Stomach smooth muscle (tissue), 2 donors: ENCODE results near the gene HOGA1.
A peak's percentile ranks its signal among the peaks of the same experiment; 100 is the strongest.

Experiments used
- H3K27ac ChIP-seq: one replicate; pipeline ENCODE4 v1.7.0; 2013; ENCODE audit warnings: mild to moderate bottlenecking, low read length, inconsistent platforms
- H3K27me3 ChIP-seq, 2 donors: one replicate each; pipeline ENCODE4 v1.7.0; 2013; ENCODE audit warnings: low read length in 2 of 2; ENCODE audit not compliant: insufficient read depth in 2 of 2, control insufficient read depth in 1 of 2
- H3K36me3 ChIP-seq, 2 donors: one replicate each; pipeline ENCODE4 v1.7.0; 2013; ENCODE audit warnings: low read length in 2 of 2; ENCODE audit not compliant: control insufficient read depth in 2 of 2, insufficient read depth in 2 of 2
- H3K4me1 ChIP-seq: one replicate; pipeline ENCODE4 v1.7.0; 2013; ENCODE audit warnings: low read length; ENCODE audit not compliant: control insufficient read depth, insufficient read depth
- H3K4me3 ChIP-seq, 2 donors: one replicate each; pipeline ENCODE4 v1.7.0; 2013; ENCODE audit warnings: low read length in 2 of 2
- H3K9ac ChIP-seq, 2 donors: one replicate each; pipeline ENCODE4 v1.7.0; 2013; ENCODE audit warnings: low read length in 2 of 2, mild to moderate bottlenecking in 1 of 2
- H3K9me3 ChIP-seq, 2 donors: one replicate each; pipeline ENCODE4 v1.7.0; 2013; ENCODE audit warnings: low read length in 2 of 2; ENCODE audit not compliant: control insufficient read depth in 2 of 2
- donor health status: healthy.
- donor health status: Pancreatic carcinoma.

HOGA1 gene

DNA sequence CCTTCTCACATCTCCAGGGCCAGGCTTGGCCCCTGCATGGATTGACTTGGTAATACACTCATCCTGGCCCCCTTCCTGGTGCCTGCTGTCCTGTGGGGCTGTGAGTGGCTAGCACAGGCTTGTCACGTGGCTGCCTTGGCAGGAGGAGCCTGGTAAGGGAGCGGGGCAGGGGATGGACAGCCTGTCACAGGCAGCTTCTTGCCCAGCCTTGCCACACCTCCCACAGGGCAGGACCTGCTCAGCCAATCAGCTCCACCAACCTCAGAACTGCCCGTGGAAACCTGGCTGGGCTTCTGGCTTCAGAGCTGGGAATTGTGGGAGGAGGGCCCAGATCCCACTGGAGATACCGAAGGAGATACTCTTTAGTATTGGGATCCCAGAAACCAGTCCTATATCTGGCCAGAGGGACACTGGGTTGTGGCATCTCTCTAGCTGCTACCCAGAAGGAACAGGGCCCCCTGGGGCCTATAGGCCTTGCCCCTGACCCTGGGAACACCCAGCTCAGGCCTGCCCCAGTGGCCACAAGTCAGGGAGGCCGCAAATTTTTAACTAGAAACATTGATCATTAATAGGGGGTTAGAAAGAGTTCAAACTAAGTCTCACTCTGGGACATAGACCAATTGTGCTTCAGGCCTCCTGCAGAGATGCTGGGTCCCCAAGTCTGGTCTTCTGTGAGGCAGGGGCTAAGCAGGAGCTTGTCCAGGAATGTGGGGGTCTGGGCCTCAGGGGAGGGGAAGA, at the start of gene HOGA1:
Gene HOGA1, plus strand, starts transcription at position 330 of the 738 bp plus-strand sequence. Its CDS starts 315 bp downstream, at position 645.
- Histone ChIP-seq H3K27me3 (no peaks in the 10 kb centered on the region), H3K4me3 (no peak within 1 kb of the TSS), H3K36me3 (no peaks in the 10 kb centered on the region), H3K4me1 (no peaks in the 10 kb centered on the region), H3K27ac (no peak within 1 kb of the TSS), H3K9ac (no peak within 1 kb of the TSS), H3K9me3 (no peaks in the 10 kb centered on the region)

DNA sequence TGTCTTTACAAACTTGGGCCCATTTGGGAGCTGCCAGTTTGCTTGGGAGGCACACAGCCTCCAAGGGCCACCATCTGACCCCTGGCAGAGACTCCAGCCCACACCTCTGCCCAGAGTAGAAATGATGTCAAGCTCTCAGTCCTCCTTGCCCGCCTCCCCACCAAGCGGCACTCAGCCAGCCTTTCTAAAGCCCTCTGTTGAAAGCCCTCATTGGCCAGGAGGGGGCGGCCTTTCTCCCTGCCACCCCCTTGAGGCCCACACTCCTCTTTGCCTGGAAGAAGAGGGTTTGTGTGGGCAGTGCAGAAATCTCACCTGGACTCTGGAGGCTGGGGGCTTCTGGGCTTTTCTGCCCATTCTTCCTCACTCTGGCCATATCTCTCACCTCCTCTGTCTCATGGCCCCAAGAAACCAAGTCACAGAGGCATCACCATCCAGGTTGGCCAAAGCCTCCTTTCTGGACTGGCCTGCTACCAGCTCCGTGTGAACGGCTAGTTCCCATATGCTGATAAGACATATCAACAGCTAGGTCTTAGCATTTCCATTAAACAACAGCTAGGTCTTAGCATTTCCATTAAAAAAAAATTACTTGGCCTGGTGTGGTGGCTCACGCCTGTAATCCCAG, 49.3 kb upstream of the HOGA1 start:
- no peaks in the 10 kb centered on the region for H3K27me3 ChIP-seq
- no peaks in the 10 kb centered on the region for H3K36me3 ChIP-seq
- H3K4me1 ChIP-seq, result no peaks in the 10 kb centered on the region
- no peak overlapping the region for H3K27ac ChIP-seq
- no peak overlapping the region for H3K9ac ChIP-seq
- H3K9me3 ChIP-seq, result no peaks in the 10 kb centered on the region
- H3K4me3 ChIP-seq, result no peak overlapping the region

DNA sequence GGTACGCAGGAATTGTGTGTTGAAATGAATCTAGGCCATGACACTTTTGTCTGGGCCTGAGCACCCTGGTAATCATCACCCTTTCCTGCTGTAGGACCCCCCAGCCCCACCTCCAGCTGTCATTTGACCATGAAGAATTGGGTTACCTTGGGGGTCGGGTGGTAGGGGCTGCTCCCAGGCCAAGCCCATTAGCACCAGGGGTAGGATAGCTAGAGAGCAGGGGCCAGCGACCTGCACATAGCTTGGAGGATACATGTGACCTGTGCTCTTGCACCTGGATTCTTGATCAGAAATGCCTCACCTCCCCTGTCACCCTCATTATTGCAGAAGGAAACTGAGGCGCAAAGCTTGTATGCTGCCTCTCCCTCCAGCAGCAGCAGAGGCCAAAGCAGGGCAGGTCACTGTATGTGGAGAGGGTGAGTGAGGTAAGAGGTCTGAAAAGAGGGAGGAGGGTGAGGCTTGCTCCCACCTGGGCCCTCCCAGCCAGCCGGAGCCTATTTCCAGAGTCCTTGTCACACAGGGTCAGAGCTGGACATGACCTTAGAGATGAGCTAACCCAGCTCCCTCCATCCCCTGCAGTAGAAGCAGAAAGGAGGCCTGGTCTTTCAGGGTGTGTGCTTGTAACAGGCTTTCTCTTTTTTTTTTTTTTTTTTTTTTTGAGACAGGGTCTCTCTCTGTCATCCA, 46.9 kb upstream of the HOGA1 start:
- H3K4me1 ChIP-seq, result peaks cover 5% of the 10 kb centered on the region
- H3K27me3 ChIP-seq, result no peaks in the 10 kb centered on the region
- no peak overlapping the region for H3K27ac ChIP-seq
- H3K9ac ChIP-seq, result no peak overlapping the region
- no peaks in the 10 kb centered on the region for H3K36me3 ChIP-seq
- no peaks in the 10 kb centered on the region for H3K9me3 ChIP-seq
- H3K4me3 ChIP-seq, result no peak overlapping the region

DNA sequence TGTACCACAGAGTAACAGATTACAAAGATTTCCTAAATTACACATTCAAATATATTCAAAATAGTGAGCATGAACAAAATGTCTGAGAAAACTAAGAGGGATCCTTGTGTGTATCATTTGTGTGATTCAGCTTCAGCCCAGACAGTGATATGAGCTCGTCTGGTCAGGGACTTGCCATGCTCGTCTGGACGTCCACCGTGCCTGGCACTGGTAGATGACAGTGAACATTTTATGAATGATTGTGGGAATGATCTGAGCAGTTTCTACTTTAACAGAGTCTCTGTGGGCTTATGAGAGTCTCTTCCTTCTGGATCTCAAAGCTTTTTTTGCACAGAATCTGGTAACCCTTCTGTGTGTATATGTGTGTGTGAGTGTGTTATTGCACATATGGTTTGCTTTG, 45.8 kb upstream of the HOGA1 start:
- Histone ChIP-seq H3K4me1 (peaks cover 16% of the 10 kb centered on the region), H3K9me3 (no peaks in the 10 kb centered on the region), H3K9ac (no peak overlapping the region), H3K36me3 (no peaks in the 10 kb centered on the region), H3K27ac (no peak overlapping the region), H3K27me3 (no peaks in the 10 kb centered on the region), H3K4me3 (no peak overlapping the region)

DNA sequence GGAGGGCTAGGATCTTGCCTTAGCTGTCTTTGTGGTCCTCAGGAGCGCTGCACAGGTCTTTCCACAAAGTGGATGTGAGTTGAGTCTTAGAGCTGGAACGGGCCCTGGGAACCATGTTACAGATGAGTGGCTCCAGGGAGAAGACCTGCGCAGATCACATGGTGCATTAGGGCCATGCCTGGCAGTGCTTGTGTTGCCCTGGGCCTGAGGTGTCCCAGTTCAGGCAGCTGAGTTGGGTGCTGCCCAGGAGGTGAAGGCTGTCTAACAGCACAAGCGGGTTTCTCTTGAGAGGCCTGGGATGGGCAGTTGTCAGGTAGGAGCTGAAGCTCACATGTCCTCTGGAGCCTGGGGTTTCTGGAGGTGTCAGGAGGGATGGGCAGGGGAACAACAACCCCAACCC, 45.4 kb upstream of the HOGA1 start:
- no peak overlapping the region for H3K27ac ChIP-seq
- peaks cover 20% of the 10 kb centered on the region for H3K4me1 ChIP-seq

DNA sequence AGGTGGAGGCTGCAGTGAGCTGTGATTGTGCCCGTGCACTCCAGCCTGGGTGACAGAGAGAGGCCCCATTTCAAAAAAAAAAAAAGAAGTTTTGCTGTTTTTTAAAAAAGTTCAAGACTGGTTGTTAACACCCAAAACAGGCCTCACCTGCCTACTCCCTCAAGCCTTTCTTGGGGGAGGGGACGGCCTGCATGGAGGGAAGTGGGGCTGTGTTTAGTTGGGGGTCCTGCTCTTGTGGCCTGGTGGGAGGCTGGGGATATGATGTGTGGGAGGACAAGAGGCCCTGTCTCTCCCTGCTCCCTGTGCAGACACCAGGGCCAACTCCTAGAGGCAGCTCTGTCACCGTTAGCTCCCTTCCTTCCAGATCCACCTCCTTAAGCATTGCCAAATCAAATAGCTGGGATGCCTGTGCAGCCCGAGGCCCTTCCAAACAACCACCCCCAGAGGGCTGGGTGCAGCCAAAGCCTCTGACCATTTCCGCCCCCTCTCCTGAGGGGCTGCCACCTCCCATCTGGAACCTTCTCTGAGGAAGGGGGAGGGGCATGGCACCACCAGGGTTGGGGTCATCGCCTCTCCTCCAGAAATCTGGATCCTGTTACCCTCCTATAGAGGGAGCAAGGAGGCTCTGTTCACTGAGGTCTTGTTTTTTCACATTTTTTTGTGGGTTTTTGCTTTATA, 44.5 kb upstream of the HOGA1 start:
- H3K9ac ChIP-seq, result no peak overlapping the region
- no peaks in the 10 kb centered on the region for H3K9me3 ChIP-seq
- H3K27me3 ChIP-seq, result no peaks in the 10 kb centered on the region
- H3K4me3 ChIP-seq, result no peak overlapping the region
- H3K4me1 ChIP-seq, result peaks cover 20% of the 10 kb centered on the region
- no peaks in the 10 kb centered on the region for H3K36me3 ChIP-seq
- H3K27ac ChIP-seq, result no peak overlapping the region

More for the DNA sequence above, 45.4 kb upstream of the HOGA1 start:
- Histone ChIP-seq H3K27me3 (no peaks in the 10 kb centered on the region), H3K9me3 (no peaks in the 10 kb centered on the region), H3K4me3 (no peak overlapping the region), H3K36me3 (no peaks in the 10 kb centered on the region), H3K9ac (no peak overlapping the region)

DNA sequence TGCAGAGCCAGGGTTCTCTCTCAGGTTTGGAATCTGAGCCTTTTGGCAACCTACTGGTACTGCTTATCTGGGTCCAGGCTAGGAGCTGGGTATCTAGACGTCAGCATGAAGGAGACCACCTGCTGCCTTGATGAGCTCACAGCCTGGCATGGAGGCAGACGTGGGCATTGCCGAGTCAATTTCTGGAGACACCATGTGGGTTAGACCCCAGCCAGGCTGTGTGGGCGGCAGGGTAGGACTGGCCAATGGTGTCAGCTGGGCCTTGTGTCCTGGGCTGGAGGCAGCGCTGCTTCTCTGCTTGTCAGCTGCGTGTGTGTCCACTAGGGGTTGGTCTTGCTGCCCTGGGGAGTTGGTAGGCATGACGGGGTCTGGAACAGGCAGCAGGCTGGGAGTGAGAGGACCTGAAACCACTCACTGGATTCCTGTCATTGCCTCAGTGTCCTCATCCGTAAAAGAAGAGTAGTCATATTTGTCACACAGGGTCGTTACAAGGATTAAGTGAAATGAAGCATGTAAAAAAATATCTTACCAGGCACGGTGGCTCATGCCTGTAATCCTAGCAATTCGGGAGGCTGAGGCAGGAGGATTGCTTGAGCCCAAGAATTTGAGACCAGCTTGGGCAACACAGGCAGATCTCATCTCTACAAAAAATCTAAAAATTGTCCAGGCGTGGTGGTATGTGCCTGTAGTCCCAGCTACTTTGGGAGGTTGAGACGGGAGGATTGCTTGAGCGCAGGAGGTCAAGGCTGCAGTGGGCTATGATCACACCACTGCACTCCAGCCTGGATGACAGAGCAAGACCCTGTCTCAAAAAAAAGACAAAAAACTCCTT, 43.3 kb upstream of the HOGA1 start:
- peaks cover 20% of the 10 kb centered on the region for H3K4me1 ChIP-seq
- H3K27ac ChIP-seq, result no peak overlapping the region

DNA sequence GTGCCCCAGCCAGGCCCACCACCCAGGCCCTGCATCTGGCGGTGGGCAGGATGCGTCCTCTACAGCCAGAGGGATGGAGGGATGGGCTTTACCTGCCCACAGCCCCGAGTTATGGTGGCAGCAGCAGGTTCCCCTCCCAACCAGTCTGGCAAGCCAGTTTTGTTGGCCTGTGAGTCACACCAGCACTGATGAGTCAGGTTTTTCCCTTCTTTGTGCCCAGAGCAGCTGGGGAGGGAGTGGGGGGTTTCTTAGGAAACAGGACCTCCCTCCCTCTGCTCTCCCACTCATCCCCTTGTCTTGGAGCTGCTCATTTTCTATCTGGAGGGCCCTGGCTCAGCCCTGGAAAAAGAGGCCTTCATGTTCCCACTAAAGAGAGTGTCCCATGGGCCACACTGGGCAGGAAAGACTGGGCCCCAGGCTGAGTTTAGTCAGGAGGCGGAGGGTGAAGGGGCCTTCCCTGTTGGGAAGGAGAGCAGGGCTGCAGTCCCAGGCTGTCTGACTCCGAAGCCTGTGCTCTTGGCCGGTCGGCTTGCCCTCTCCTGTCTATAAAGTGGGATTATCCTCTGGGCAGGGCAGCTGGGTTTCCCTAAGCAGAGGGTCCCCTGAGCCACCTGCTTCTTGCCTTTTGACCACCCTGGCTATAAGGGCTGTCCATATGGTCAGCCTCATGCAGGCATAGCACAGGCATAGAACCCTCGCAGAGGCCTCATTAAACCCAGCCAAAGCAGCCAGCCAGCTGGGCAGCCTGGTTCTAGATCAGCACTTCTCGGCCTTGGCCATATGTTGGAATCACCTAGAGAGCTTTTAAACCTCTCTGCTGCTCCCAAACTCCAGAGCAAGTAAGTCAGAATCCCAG, 41.8 kb upstream of the HOGA1 start:
- Histone ChIP-seq H3K4me3 (no peak overlapping the region), H3K27me3 (no peaks in the 10 kb centered on the region), H3K4me1 (peaks cover 20% of the 10 kb centered on the region), H3K9ac (no peak overlapping the region), H3K36me3 (no peaks in the 10 kb centered on the region), H3K9me3 (no peaks in the 10 kb centered on the region), H3K27ac (peak overlapping the region; percentile 80)

More for the DNA sequence above, 43.3 kb upstream of the HOGA1 start:
- no peaks in the 10 kb centered on the region for H3K9me3 ChIP-seq
- H3K36me3 ChIP-seq, result no peaks in the 10 kb centered on the region
- no peak overlapping the region for H3K4me3 ChIP-seq
- no peak overlapping the region for H3K9ac ChIP-seq
- no peaks in the 10 kb centered on the region for H3K27me3 ChIP-seq

DNA sequence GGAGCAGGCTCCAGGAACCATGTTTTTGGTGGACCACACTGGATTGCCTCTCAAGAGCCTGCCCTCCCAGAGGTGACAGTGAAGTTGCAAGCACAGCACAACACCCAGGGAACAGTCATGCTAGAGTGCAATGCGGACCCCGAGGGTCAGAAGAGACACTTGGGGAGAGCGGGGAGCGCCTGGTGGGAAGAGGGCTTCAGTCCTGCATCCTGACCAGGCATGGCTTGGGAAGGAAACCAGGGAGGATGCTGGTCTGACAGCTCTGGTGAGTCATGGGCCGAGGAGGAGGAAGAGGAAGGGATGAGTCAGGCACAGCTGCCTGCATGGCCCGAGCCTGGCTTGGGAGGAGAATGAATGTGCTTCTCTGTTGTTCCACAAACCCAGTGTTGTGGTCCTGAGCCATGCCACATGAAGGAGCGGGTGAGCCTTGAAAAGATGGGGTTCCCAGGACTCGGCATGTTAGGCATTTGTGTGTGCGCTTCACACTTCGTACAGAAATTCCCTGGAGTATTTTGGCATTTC, 41.1 kb upstream of the HOGA1 start:
- Histone ChIP-seq H3K27ac (peak overlapping the region; percentile 80), H3K4me1 (peaks cover 20% of the 10 kb centered on the region), H3K4me3 (no peak overlapping the region), H3K27me3 (no peaks in the 10 kb centered on the region), H3K36me3 (no peaks in the 10 kb centered on the region), H3K9me3 (no peaks in the 10 kb centered on the region), H3K9ac (no peak overlapping the region)
